ENCODE measurements around the gene ATP8A2. TPM values are rescaled to one million over a fixed set of nuclear protein-coding genes. Genes with fewer than 3 reads are reported as not detected.

Gene ATP8A2
- total RNA-seq, 2 donors from 2014 or later = 0.10 to 0.64 TPM

DNA sequence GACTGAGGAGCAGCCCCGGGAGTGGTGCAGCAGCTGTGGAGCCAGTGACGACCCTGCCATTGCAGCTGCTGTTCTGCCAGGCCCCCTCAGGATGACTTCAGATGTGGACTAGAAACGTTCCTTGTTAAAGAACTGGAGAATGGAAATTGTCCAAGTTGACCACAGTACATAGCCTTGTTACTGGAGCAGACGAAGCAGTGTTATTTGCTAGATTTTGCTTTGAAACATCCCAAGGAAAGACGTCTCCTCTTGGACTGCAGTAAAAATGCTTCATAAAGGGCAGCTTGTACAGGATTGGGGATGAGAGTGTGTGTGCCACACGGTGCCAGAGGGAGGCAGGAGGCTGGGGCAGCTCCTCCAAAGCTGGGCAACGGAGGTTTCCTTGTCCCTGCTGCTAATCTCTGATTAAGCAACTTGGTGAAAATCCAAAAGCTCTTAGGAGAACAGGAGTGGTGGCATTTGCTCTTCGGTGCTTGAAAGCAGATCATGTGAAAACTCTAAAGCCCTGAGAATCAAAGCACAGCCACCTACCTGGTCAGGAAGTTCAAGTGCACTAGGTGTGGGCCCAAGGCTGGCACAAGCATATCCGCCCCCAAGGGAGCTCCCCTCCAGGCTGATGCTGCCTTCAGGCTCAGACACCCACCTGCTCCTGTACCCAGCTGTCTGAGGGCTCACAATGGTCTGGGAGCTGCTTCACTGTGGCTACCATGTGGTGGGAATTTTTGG lies 645.6 kb downstream of the ATP8A2 start:
- Histone ChIP-seq H3K9me3 (no peaks in the 10 kb centered on the region), H3K9ac (ENCODE audit: low read depth in 2 of 2, low read length in 2 of 2) (no peak overlapping the region), H3K27me3 (no peaks in the 10 kb centered on the region), H3K36me3 (no peaks in the 10 kb centered on the region), H3K4me3 (no peak overlapping the region), H3K27ac (no peak overlapping the region), H3K4me1 (no peaks in the 10 kb centered on the region)
- DNase-seq = no peak
- intact Hi-C loops (cut with DNase I) = no loop called here
- TF ChIP-seq CTCF (IDR thresholded peaks at IDR 0.05) = no peak

DNA sequence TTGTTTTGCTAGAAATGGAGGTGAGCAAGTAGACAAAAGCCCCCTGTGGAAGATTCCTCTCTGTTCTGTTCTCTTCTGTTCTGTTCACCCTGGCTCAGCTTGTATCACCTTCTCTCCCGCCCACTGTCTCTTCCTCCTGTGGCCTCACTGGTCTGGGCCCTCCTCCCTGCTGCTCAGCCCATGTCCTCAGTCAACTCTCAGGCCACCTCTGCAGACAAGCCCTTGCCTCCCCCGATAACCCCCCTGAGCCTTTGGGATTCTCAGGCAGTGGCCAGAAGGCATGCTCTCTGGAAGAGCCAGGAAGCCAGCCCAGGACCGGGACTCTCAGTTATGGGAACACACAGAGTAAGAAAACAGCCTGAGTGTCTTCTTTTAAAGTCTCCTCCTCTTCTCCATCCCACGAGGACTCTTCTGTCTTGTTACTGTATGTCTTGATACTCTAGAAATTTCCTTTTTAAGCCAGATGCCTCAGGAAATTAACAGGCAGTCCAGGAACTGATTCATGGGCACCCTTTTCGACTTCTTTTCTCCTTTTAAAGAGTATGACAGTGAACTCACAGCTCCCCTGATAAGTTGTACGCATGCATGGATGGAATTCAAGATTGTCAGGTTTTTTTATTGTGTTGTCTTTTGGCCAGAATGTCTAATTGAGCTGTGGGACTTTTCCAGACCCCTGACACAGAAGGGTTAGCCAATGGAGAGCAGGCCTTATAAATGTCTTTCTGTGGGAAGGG lies 646.3 kb downstream of the ATP8A2 start:
- H3K27ac ChIP-seq = no peak overlapping the region
- TF ChIP-seq CTCF (IDR thresholded peaks at IDR 0.05) = no peak
- intact Hi-C loops (cut with DNase I) = no loop called here
- H3K9me3 ChIP-seq = no peaks in the 10 kb centered on the region
- no peak overlapping the region for H3K4me3 ChIP-seq
- no peaks in the 10 kb centered on the region for H3K4me1 ChIP-seq
- H3K9ac ChIP-seq (ENCODE audit: low read depth in 2 of 2, low read length in 2 of 2) = no peak overlapping the region
- no peaks in the 10 kb centered on the region for H3K27me3 ChIP-seq
- no peak for DNase-seq
- H3K36me3 ChIP-seq = no peaks in the 10 kb centered on the region

DNA sequence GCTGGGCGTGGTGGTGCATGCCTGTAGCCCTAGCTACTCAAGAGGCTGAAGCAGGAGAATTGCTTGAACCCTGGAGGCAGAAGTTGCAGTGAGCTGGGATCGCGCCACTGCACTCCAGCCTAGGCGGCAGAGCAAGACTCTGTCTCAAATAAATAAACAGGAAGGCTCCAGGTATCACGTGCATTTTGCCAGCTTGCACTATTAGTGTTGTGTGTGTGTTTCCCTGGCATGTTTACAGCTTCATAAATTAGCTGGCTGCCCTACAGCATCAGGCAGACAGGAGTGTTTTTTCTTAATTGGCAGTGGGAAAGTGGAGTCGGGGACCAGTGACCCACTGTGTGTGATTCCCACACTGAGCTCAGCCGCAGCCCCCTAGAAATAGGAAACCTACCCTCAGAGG lies 647.5 kb downstream of the ATP8A2 start:
- Histone ChIP-seq H3K9me3 (no peaks in the 10 kb centered on the region), H3K27me3 (no peaks in the 10 kb centered on the region), H3K9ac (ENCODE audit: low read depth in 2 of 2, low read length in 2 of 2) (no peak overlapping the region), H3K36me3 (no peaks in the 10 kb centered on the region), H3K4me3 (no peak overlapping the region), H3K4me1 (no peaks in the 10 kb centered on the region), H3K27ac (no peak overlapping the region)
- intact Hi-C loops (cut with DNase I) = no loop called here
- no peak for TF ChIP-seq CTCF (IDR thresholded peaks at IDR 0.05)
- no peak for DNase-seq

DNA sequence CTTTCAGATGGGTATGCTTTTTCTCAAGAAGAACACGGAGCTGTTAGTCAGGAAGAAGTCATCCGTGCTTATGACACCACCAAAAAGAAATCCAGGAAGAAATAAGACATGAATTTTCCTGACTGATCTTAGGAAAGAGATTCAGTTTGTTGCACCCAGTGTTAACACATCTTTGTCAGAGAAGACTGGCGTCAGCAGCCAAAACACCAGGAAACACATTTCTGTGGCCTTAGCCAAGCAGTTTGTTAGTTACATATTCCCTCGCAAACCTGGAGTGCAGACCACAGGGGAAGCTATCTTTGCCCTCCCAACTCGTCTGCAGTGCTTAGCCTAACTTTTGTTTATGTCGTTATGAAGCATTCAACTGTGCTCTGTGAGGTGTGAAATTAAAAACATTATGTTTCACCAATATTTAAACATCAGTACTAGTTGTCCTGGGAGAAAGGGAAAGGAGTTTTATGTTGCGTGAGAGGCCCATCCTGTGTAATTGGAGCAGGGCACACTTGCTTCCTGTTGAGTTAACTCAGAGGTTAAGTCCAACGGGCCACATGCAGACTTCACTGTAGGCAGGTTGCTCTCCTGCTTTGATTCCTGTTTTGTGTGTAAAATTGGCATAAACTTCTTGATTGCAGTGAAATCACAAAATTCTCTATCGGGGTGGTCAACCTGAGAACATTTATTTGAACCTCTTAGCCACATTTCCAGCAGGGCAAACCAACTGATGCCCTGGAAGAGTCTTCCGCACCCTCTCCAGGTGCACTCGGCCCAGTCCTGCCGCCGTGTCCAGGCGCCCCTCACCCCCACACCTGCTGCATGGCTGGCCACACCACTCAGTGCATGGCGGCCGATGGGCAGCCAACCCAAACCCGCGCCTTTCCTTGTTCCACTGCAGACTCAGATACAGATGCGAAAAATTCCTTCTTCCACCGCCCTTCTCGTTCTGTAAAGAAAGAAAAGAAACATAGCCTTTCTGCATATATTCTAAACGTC lies 648.4 kb downstream of the ATP8A2 start:
- no peak for DNase-seq
- intact Hi-C loops (cut with DNase I) = no loop called here
- H3K27ac ChIP-seq = no peak overlapping the region

More for the DNA sequence above, 648.4 kb downstream of the ATP8A2 start:
- no peaks in the 10 kb centered on the region for H3K27me3 ChIP-seq
- no peaks in the 10 kb centered on the region for H3K4me1 ChIP-seq
- H3K36me3 ChIP-seq = no peaks in the 10 kb centered on the region
- no peaks in the 10 kb centered on the region for H3K9me3 ChIP-seq
- H3K9ac ChIP-seq (ENCODE audit: low read depth in 2 of 2, low read length in 2 of 2) = no peak overlapping the region
- TF ChIP-seq CTCF (IDR thresholded peaks at IDR 0.05) = no peak
- no peak overlapping the region for H3K4me3 ChIP-seq
